Peyer's patch (tissue), 4 donors: ENCODE results near the gene B3GNT3. TPM values are rescaled to one million over a fixed set of nuclear protein-coding genes. Genes with fewer than 3 reads are reported as not detected.

Experiments used
- DNase-seq, 3 donors: peaks; one replicate each; pipeline ENCODE4 v3.0.0-alpha.2; 2017 to 2019
- H3K27ac ChIP-seq, 4 donors: fragments of 200-600 bp; sonication (generic); one replicate each; pipeline ENCODE4 v1.5.1; 2016 to 2019
- H3K27me3 ChIP-seq, 2 donors: fragments of 200-600 bp; sonication (generic); one replicate each; pipeline ENCODE4 v1.5.1; 2019
- H3K36me3 ChIP-seq, 3 donors: fragments of 200-600 bp; sonication (generic); one replicate each; pipeline ENCODE4 v1.5.1; 2016 to 2019
- H3K4me1 ChIP-seq, 4 donors: fragments of 200-600 bp; sonication (generic); one replicate each; pipeline ENCODE4 v1.5.1; 2016 to 2019
- H3K4me3 ChIP-seq, 4 donors: fragments of 200-600 bp; sonication (generic); 1 replicate in 3 of 4; 2 replicates in 1 of 4; pipeline ENCODE4 v1.5.1; 2016 to 2019; ENCODE audit warnings: mild to moderate bottlenecking in 1 of 4
- H3K9me3 ChIP-seq, 4 donors: fragments of 200-600 bp; sonication (generic); one replicate each; pipeline ENCODE4 v1.5.1; 2016 to 2019; ENCODE audit warnings: mild to moderate bottlenecking in 1 of 4
- CTCF ChIP-seq, 6 experiments: fragments of 450-650 bp in 4 of 6; fragments of 200-600 bp in 2 of 6; sonication (generic) in 1 of 6; IDR thresholded peaks; one replicate each; pipeline ENCODE4 v1.5.1; 2017 to 2019; ENCODE audit warnings: antibody characterized with exemption in 6 of 6, mild to moderate bottlenecking in 3 of 6, moderate library complexity in 1 of 6
- POLR2A ChIP-seq, 2 donors: fragments of 450-650 bp; IDR thresholded peaks; one replicate each; pipeline ENCODE4 v1.5.1; 2017; ENCODE audit warnings: antibody characterized with exemption in 2 of 2, mild to moderate bottlenecking in 2 of 2, moderate library complexity in 2 of 2
- total RNA-seq, 4 donors: library from RNA; depleted of rRNA; stranded (reverse); fragments of >200 nt; gene quantifications; one replicate each; pipeline ENCODE4 v1.1.0, GENCODE V29; 2016

Gene B3GNT3
- total RNA-seq, 4 donors from 2014 or later = 13.2 to 154 (median 127) TPM

- Histone ChIP-seq H3K9me3 (no peaks in the 10 kb centered on the region), H3K4me3 (peak overlapping the region in 2 of 4 donors; percentile 49 to 70), H3K36me3 (no peaks in the 10 kb centered on the region)
Observed at GRCh38 chr19:17846146-17846545, 51.2 kb downstream of the B3GNT3 start.

GRCh38 chr19:17847538-17848366 lies 52.8 kb downstream of the B3GNT3 start, which contains the start of gene JAK3:
Gene JAK3 (minus strand): TSS chr19:17847982. CDS start chr19:17844417, 3,565 bp downstream.
- H3K4me3 ChIP-seq = peak within 1 kb of the TSS; percentile 49 to 70 (median 54)
- no peaks in the 10 kb centered on the region for H3K27me3 ChIP-seq
- no peak for TF ChIP-seq CTCF (IDR thresholded peaks at IDR 0.05)
- no peak for TF ChIP-seq POLR2A (IDR thresholded peaks at IDR 0.05)
- H3K27ac ChIP-seq = peak within 1 kb of the TSS; percentile 82 to 99 (median 88)
- peak; percentile 66 to 89 (median 89) for DNase-seq
- H3K36me3 ChIP-seq = no peaks in the 10 kb centered on the region
- H3K4me1 ChIP-seq = peaks cover 0 to 23% (median 10%) of the 10 kb centered on the region in 4 donors
- H3K9me3 ChIP-seq = no peaks in the 10 kb centered on the region

More at GRCh38 chr19:17846146-17846545, 51.2 kb downstream of the B3GNT3 start:
- H3K27ac ChIP-seq = peak overlapping the region in 3 of 4 donors; percentile 16 to 99 (median 87)
- DNase-seq = peak in 1 of 3 donors; percentile 38
- H3K27me3 ChIP-seq = no peaks in the 10 kb centered on the region
- TF ChIP-seq POLR2A (IDR thresholded peaks at IDR 0.05) (no peak), CTCF (IDR thresholded peaks at IDR 0.05) (no peak)
- peaks cover 0 to 34% (median 12%) of the 10 kb centered on the region in 4 donors for H3K4me1 ChIP-seq

GRCh38 chr19:17848595-17849292 lies 53.8 kb downstream of the B3GNT3 start:
- no peaks in the 10 kb centered on the region for H3K27me3 ChIP-seq
- no peaks in the 10 kb centered on the region for H3K9me3 ChIP-seq
- no peaks in the 10 kb centered on the region for H3K36me3 ChIP-seq
- peak overlapping the region; percentile 82 to 99 (median 88) for H3K27ac ChIP-seq
- peaks cover 0 to 23% (median 10%) of the 10 kb centered on the region in 4 donors for H3K4me1 ChIP-seq
- no peak overlapping the region for H3K4me3 ChIP-seq
- TF ChIP-seq CTCF (IDR thresholded peaks at IDR 0.05) (no peak), POLR2A (IDR thresholded peaks at IDR 0.05) (no peak)
- no peak for DNase-seq

- TF ChIP-seq POLR2A (IDR thresholded peaks at IDR 0.05) = no peak
- TF ChIP-seq CTCF (IDR thresholded peaks at IDR 0.05) = no peak
- no peak for DNase-seq
- Histone ChIP-seq H3K4me3 (no peak overlapping the region), H3K9me3 (no peaks in the 10 kb centered on the region), H3K36me3 (no peaks in the 10 kb centered on the region), H3K27ac (no peak overlapping the region), H3K4me1 (no peaks in the 10 kb centered on the region), H3K27me3 (no peaks in the 10 kb centered on the region)
Observed at GRCh38 chr19:17854061-17854460, 59.1 kb downstream of the B3GNT3 start.

- Histone ChIP-seq H3K9me3 (no peaks in the 10 kb centered on the region), H3K4me3 (no peak overlapping the region), H3K4me1 (peaks cover 0 to 4% (median under 1%) of the 10 kb centered on the region in 4 donors), H3K27me3 (no peaks in the 10 kb centered on the region), H3K27ac (no peak overlapping the region), H3K36me3 (no peaks in the 10 kb centered on the region)
- peak; percentile 88 to 95 (median 93) for DNase-seq
- TF ChIP-seq CTCF (IDR thresholded peaks at IDR 0.05) (peak; percentile 94 to 99 (median 96)), POLR2A (IDR thresholded peaks at IDR 0.05) (no peak)
Observed at GRCh38 chr19:17855280-17856152, 60.6 kb downstream of the B3GNT3 start.
